GM12874 (cell line): Measurements from ENCODE around the gene ALDH7A1.

ENCODE experiments used
- TF ChIP-seq, protein P1 (sequence below): IDR thresholded peaks from 2 replicates; pipeline ENCODE4 v1.5.1; 2011; ENCODE audit warnings: low read depth, mild to moderate bottlenecking, control low read depth, low read length, moderate library complexity; ENCODE audit not compliant: insufficient read depth

ALDH7A1 gene

DNA sequence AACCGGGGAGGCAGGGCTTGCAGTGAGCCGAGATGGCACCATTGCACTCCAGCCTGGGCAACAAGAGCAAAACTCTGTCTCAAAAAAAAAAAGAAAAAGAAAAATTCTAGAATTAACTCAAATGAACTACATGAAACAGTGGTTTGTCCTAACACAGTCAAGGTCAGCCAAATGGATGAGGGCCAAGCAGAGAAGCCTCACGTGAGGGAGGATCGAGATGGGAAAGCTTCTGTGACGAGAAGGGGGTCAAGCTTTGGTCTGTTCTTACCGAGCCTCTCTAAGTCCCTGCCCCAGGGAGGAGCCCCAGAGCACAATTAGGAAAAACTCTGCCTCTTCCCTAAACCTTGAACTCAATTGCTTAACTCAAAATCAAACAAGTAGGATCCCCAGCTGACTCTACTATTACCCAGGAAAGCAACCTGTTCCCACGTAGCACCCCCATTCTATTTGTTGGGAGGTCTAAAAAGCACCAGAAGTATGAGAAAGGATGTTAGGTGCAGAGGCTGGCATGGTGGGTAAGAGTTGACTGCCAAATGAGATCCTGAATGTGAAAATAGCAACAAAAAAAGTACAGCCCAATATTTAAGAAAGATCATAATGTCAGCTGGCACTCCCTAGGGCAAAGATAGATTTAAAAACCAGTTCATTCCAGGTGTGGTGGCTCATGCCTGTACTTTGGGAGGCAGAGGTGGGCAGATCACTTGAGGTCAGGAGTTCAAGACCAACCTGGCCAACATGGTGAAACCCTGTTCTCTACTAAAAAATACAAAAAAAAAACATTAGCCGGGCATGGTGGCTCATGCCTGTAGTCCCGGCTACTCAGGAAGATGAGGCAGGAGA is 7.2 kb downstream of the ALDH7A1 start:
- TF ChIP-seq, protein P1, sequence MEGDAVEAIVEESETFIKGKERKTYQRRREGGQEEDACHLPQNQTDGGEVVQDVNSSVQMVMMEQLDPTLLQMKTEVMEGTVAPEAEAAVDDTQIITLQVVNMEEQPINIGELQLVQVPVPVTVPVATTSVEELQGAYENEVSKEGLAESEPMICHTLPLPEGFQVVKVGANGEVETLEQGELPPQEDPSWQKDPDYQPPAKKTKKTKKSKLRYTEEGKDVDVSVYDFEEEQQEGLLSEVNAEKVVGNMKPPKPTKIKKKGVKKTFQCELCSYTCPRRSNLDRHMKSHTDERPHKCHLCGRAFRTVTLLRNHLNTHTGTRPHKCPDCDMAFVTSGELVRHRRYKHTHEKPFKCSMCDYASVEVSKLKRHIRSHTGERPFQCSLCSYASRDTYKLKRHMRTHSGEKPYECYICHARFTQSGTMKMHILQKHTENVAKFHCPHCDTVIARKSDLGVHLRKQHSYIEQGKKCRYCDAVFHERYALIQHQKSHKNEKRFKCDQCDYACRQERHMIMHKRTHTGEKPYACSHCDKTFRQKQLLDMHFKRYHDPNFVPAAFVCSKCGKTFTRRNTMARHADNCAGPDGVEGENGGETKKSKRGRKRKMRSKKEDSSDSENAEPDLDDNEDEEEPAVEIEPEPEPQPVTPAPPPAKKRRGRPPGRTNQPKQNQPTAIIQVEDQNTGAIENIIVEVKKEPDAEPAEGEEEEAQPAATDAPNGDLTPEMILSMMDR, result no peak

DNA sequence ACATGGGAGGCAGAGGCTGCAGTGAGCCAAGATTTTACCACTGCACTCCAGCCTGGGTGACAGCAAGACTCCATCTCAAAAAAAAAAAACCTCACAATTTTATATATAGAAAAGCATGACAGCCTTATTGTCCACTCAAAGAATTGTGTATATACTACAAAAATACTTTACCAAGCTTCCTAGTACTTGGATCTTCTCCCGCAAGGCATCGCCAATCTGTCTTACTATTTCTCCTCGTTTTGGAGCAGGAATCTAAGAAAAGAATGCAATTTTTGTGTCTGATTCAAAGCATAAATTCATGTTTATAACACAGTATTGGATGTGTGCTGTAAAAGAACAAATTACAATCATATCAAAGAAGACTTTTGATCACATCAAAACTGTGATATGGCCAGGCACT is 11.3 kb downstream of the ALDH7A1 start:
- TF ChIP-seq, protein P1, result no peak

DNA sequence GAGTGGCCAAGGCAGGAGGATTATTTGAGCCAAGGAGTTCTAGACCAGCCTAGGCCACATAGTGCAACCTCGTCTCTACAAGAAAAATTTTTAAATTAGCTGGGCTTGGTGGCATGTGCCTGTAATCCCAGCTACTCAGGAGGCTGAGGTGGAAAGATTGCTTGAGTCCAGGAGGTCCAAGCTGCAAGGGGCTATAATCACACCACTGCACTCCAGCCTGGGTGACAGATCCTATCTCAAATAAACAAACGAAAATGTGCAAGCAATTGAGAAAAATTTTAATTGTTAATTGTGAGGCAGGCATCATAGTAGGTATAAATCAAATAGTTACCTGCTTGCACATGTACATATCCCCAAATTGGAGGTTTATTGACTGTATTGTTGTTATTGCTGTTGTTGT is 15.3 kb downstream of the ALDH7A1 start:
- TF ChIP-seq, protein P1, result no peak

DNA sequence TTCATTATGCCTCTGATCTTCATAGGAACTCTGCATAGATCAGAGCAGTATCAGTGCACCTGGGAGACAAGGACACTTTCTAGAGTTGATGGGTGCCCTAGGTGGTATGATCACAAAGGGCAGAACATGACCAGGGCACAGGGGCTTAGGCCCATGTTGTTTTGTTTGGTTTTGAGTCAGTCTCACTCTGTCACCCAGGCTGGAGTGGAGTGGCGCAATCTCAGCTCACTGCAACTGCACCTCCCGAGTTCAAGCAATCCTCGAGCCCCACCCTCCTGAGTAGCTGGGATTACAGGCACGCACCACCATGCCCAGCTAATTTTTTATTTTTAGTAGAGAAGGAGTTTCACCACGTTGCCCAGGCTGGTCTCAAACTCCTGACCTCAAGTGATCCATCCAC is 17.6 kb downstream of the ALDH7A1 start:
- TF ChIP-seq, protein P1, result no peak

DNA sequence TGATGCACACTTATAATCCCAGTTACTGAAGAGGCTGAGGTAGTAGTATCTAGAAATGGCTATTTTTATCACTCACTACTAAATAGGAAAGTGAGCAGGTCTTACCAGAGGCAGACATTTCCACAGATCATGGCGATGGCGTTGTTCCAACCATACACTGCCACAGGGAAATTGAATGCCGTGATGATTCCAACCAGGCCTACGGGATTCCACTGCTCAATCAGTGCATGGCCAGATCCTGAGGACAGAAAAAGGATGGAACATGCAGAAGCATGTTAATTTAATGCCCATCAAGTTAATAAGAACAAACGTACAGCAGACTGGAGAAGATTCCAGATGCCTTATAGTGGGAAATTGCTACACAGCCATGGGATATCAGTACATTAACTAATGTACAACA is 18.0 kb downstream of the ALDH7A1 start:
- TF ChIP-seq, protein P1, result no peak

DNA sequence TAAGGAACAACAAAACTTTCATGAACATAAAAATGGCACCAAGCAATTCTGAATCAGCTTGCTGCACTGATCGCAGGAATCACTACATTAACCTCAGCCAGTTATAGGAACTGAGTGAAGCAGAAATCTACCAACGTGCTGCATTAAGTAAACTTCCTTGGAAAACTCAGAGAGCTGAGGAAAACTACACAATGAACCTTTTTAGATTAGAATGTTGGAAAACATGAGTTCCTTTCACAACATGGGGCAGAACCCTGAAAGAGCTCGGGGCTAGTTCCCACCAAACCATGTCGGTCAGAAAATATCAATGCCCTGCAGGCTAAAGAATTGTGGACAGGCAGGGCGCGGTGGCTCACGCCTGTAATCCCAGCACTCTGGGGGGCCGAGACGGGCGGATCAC is 19.4 kb downstream of the ALDH7A1 start:
- TF ChIP-seq, protein P1, result no peak

DNA sequence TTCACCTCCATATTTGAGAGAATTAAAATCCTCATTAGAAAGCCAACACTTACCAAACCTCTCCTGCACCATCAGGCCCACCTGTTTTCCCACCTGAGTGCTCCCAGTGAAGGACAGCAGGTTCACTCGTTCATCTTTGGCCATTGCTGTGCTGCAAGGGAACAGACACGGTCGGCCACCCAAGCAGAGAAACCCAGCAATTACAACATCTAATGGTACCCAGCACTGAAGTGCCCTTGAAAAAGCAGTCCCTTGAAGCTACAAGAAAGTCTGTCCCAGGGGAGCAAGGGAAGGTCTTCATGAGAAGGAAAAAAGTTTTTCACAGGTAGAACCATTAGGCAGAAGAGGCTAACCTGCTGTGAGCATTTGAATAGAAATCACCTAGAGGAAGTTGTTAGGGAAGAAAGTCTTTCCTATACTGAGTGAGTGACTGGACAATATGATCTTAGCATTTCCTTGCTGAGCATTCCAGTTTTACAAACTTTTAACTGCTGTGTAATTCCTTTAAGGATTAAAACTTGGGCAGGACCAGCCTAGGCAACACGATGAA is 26.7 kb downstream of the ALDH7A1 start:
- TF ChIP-seq, protein P1, result no peak
